Measurements from ENCODE around the gene MPZL2.

MPZL2 gene

GRCh38 chr11:118213201-118213600, 50.9 kb downstream of the MPZL2 start:
- Histone ChIP-seq H3K36me3 (ENCODE audit: insufficient read depth, low read length) (peaks cover 3% of the 10 kb centered on the region; the same call in 1 of the 2 replicates), H3K4me2 (ENCODE audit: low read length) (no peak overlapping the region), H2AFZ (ENCODE audit: low read length) (no peak overlapping the region), H3K4me3 (ENCODE audit: low read depth, low read length, poor library complexity, severe bottlenecking) (no peak overlapping the region), H3K27me3 (ENCODE audit: insufficient read depth, low read length) (no peaks in the 10 kb centered on the region), H3K27ac (ENCODE audit: low read depth, low read length, poor library complexity, severe bottlenecking) (no peak overlapping the region), H3F3A (ENCODE audit: insufficient read depth, low read length) (no peaks in the 10 kb centered on the region), H3K4me1 (ENCODE audit: insufficient read depth, low read length, severe bottlenecking) (peaks cover 47% of the 10 kb centered on the region), H3K9me2 (ENCODE audit: low read depth, low read length) (no peaks in the 10 kb centered on the region), H4K20me1 (ENCODE audit: insufficient read depth, low read length) (no peaks in the 10 kb centered on the region), H3K9me3 (ENCODE audit: low read length) (no peaks in the 10 kb centered on the region), H3K79me2 (ENCODE audit: insufficient read depth, low read length) (no peaks in the 10 kb centered on the region), H3K9ac (ENCODE audit: low read length) (no peak overlapping the region)
- TF ChIP-seq EZH2 (IDR thresholded peaks at IDR 0.05; ENCODE audit: borderline replicate concordance, low read length) (no peak), CTCF (IDR thresholded peaks at IDR 0.05; ENCODE audit: low read length) (no peak)

- no peak overlapping the region for H3K4me3 ChIP-seq (ENCODE audit: low read depth, low read length, poor library complexity, severe bottlenecking)
- TF ChIP-seq CTCF (IDR thresholded peaks at IDR 0.05; ENCODE audit: low read length) (no peak), EZH2 (IDR thresholded peaks at IDR 0.05; ENCODE audit: borderline replicate concordance, low read length) (no peak)
- H3F3A ChIP-seq (ENCODE audit: insufficient read depth, low read length): no peaks in the 10 kb centered on the region
- peaks cover 45% of the 10 kb centered on the region for H3K4me1 ChIP-seq (ENCODE audit: insufficient read depth, low read length, severe bottlenecking)
- H3K9ac ChIP-seq (ENCODE audit: low read length): no peak overlapping the region
- H4K20me1 ChIP-seq (ENCODE audit: insufficient read depth, low read length): no peaks in the 10 kb centered on the region
- H2AFZ ChIP-seq (ENCODE audit: low read length): no peak overlapping the region
- no peak overlapping the region for H3K27ac ChIP-seq (ENCODE audit: low read depth, low read length, poor library complexity, severe bottlenecking)
- no peaks in the 10 kb centered on the region for H3K79me2 ChIP-seq (ENCODE audit: insufficient read depth, low read length)
- H3K9me2 ChIP-seq (ENCODE audit: low read depth, low read length): no peaks in the 10 kb centered on the region
- H3K9me3 ChIP-seq (ENCODE audit: low read length): no peaks in the 10 kb centered on the region
- no peaks in the 10 kb centered on the region for H3K27me3 ChIP-seq (ENCODE audit: insufficient read depth, low read length)
- peaks cover 3% of the 10 kb centered on the region; the same call in 1 of the 2 replicates for H3K36me3 ChIP-seq (ENCODE audit: insufficient read depth, low read length)
- H3K4me2 ChIP-seq (ENCODE audit: low read length): no peak overlapping the region
Observed at GRCh38 chr11:118212781-118213191, 51.3 kb downstream of the MPZL2 start.

GRCh38 chr11:118212131-118212725, 51.9 kb downstream of the MPZL2 start:
- TF ChIP-seq EZH2 (IDR thresholded peaks at IDR 0.05; ENCODE audit: borderline replicate concordance, low read length) (no peak), CTCF (IDR thresholded peaks at IDR 0.05; ENCODE audit: low read length) (no peak)
- Histone ChIP-seq H3K9ac (ENCODE audit: low read length) (no peak overlapping the region), H3K9me3 (ENCODE audit: low read length) (no peaks in the 10 kb centered on the region), H2AFZ (ENCODE audit: low read length) (no peak overlapping the region), H3K36me3 (ENCODE audit: insufficient read depth, low read length) (peaks cover 3% of the 10 kb centered on the region; the same call in 1 of the 2 replicates), H3K27ac (ENCODE audit: low read depth, low read length, poor library complexity, severe bottlenecking) (no peak overlapping the region), H3K79me2 (ENCODE audit: insufficient read depth, low read length) (no peaks in the 10 kb centered on the region), H3K4me2 (ENCODE audit: low read length) (no peak overlapping the region), H3F3A (ENCODE audit: insufficient read depth, low read length) (no peaks in the 10 kb centered on the region), H4K20me1 (ENCODE audit: insufficient read depth, low read length) (no peaks in the 10 kb centered on the region), H3K27me3 (ENCODE audit: insufficient read depth, low read length) (no peaks in the 10 kb centered on the region), H3K4me1 (ENCODE audit: insufficient read depth, low read length, severe bottlenecking) (peaks cover 40% of the 10 kb centered on the region), H3K4me3 (ENCODE audit: low read depth, low read length, poor library complexity, severe bottlenecking) (no peak overlapping the region), H3K9me2 (ENCODE audit: low read depth, low read length) (no peaks in the 10 kb centered on the region)
